PFSK-1 (cell line): ENCODE data around the gene NAA80.

Experiments
- FOXP2 ChIP-seq: optimal IDR thresholded peaks from 2 replicates; pipeline ENCODE3; 2011; ENCODE audit warnings: borderline replicate concordance, control low read depth, inconsistent platforms; ENCODE audit not compliant: insufficient read depth; ENCODE audit errors: extremely low read length, extremely low read depth
- POLR2AphosphoS5 ChIP-seq: IDR thresholded peaks from 2 replicates; pipeline ENCODE4 v1.6.1; 2012; ENCODE audit warnings: low read depth, mild to moderate bottlenecking, control low read depth, low read length, moderate library complexity
- SIN3A ChIP-seq: IDR thresholded peaks from 2 replicates; pipeline ENCODE4 v1.6.1; 2012; ENCODE audit warnings: mild to moderate bottlenecking, low read length, moderate library complexity, borderline replicate concordance; ENCODE audit not compliant: insufficient read depth
- TAF1 ChIP-seq: IDR thresholded peaks from 2 replicates; pipeline ENCODE4 v1.6.1; 2012; ENCODE audit warnings: low read length, control low read depth, borderline replicate concordance; ENCODE audit not compliant: insufficient read depth
- TF ChIP-seq, protein P1 (sequence below), 2 experiments: IDR thresholded peaks; 2 replicates each; pipeline versions ENCODE4 v1.6.1 to v1.8.0; 2011 to 2012; ENCODE audit warnings: low read depth in 2 of 2, low read length in 2 of 2, control low read depth in 1 of 2, inconsistent platforms in 1 of 2, mild to moderate bottlenecking in 1 of 2, moderate library complexity in 1 of 2; ENCODE audit not compliant: insufficient read depth in 1 of 2

NAA80 gene

DNA sequence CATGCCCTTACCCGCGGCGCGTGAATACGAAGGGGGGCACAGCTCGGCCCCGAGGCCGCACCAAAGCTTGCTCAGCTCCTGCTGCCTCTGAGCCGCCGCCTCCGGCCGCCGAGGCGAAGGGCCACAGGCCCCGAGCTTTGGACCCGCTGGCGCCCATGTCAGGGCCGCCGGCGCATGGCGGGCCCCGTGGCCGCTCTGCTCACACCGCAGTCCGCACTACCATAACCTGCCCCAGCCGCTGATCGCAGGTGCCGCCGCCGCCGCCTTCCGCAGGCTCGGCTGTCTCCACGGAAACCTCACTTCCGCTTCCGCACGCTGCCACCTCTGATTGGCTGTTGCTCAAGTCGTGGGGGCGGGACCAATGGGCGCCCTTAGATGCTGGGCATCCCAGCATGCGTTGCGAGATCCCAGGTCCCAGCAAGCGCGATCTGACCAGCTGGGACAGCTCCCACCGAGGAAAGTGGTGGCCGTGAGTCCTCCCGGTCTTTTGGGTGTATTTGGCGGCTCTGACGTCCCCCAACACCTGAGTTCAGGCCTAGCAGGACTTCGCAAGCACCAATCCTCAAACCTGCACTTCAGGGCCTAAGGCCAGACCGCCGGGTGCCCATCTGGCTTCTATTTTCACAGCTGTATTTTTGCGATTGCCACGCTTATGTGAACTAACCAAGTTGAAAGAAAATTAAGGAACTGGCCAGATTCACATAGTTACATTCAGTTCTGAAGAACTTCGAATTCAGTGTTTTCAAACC, 28.9 kb upstream of the NAA80 start, which contains the start of gene TUSC2:
Gene TUSC2, minus strand, starts transcription at position 281 of the 749 bp plus-strand sequence. Its CDS starts 124 bp downstream, at position 157.
- TF ChIP-seq TAF1 (peak; percentile 78; the same call in 1 of the 2 replicates), SIN3A (no peak; the same call in 1 of the 2 replicates), FOXP2 (no peak), POLR2AphosphoS5 (peak; percentile 79)
- TF ChIP-seq, protein P1, sequence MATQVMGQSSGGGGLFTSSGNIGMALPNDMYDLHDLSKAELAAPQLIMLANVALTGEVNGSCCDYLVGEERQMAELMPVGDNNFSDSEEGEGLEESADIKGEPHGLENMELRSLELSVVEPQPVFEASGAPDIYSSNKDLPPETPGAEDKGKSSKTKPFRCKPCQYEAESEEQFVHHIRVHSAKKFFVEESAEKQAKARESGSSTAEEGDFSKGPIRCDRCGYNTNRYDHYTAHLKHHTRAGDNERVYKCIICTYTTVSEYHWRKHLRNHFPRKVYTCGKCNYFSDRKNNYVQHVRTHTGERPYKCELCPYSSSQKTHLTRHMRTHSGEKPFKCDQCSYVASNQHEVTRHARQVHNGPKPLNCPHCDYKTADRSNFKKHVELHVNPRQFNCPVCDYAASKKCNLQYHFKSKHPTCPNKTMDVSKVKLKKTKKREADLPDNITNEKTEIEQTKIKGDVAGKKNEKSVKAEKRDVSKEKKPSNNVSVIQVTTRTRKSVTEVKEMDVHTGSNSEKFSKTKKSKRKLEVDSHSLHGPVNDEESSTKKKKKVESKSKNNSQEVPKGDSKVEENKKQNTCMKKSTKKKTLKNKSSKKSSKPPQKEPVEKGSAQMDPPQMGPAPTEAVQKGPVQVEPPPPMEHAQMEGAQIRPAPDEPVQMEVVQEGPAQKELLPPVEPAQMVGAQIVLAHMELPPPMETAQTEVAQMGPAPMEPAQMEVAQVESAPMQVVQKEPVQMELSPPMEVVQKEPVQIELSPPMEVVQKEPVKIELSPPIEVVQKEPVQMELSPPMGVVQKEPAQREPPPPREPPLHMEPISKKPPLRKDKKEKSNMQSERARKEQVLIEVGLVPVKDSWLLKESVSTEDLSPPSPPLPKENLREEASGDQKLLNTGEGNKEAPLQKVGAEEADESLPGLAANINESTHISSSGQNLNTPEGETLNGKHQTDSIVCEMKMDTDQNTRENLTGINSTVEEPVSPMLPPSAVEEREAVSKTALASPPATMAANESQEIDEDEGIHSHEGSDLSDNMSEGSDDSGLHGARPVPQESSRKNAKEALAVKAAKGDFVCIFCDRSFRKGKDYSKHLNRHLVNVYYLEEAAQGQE (IDR thresholded peaks at IDR 0.05; ENCODE audit: insufficient read depth in 1 of 2, low read depth in 2 of 2, low read length in 2 of 2) = peak; percentile 53 to 54; a peak in 2 of 4 replicates

DNA sequence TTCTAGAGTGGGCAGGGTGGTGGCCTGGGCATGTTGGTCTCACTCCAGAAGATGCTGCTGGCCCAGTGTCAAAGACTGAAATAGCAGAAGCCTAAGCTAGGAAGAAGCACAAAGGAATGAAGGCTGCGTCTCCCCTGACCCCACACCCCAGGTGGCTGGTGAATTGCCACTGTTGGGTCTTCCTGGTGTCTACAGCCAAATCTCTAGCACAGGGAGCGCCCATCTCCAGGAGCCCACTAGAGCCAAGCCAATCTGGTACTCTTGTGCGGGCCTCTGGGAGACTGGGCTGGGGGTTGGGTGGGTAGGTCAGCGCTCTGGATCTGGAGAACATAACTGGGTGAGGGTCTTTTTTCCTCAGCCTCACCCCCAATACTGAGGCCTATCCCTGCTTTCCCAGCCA, 27.9 kb upstream of the NAA80 start:
- TF ChIP-seq, protein P1 (IDR thresholded peaks at IDR 0.05; ENCODE audit: insufficient read depth in 1 of 2, low read depth in 2 of 2, low read length in 2 of 2) = no peak
- TF ChIP-seq SIN3A = no peak
- TF ChIP-seq TAF1 = no peak
- no peak for TF ChIP-seq FOXP2
- no peak for TF ChIP-seq POLR2AphosphoS5

DNA sequence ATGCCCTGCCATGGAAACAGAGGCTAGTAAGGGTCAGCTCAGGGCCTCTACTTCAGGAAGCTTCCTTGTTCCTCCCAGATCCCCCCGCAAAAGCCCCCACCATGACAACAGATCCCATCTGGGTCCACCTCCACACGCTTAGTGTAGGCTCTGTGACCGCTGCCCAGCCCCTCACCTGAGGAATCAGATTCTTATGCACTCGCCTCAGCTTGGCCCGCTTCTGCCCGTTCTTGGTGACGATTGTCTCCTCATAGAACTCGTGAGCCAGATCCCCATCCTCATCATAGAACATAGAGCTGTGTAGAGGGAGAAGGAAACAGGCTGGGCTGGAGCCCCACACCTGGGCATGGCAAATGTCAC, 27.0 kb upstream of the NAA80 start:
- TF ChIP-seq TAF1 (no peak), FOXP2 (no peak), POLR2AphosphoS5 (no peak), SIN3A (no peak)
- TF ChIP-seq, protein P1 (IDR thresholded peaks at IDR 0.05; ENCODE audit: insufficient read depth in 1 of 2, low read depth in 2 of 2, low read length in 2 of 2) = no peak

- TF ChIP-seq, protein P1 (IDR thresholded peaks at IDR 0.05; ENCODE audit: insufficient read depth in 1 of 2, low read depth in 2 of 2, low read length in 2 of 2) = no peak
- TF ChIP-seq TAF1 (no peak), POLR2AphosphoS5 (no peak), SIN3A (no peak), FOXP2 (no peak)
Measured at GRCh38 chr3:50325497-50326181, 26.4 kb upstream of the NAA80 start.

GRCh38 chr3:50325113-50325480, 25.9 kb upstream of the NAA80 start:
- TF ChIP-seq POLR2AphosphoS5 (no peak), TAF1 (no peak), FOXP2 (no peak), SIN3A (no peak)
- TF ChIP-seq, protein P1 (IDR thresholded peaks at IDR 0.05; ENCODE audit: insufficient read depth in 1 of 2, low read depth in 2 of 2, low read length in 2 of 2) = no peak
